H9 (cell line): ENCODE results near the gene RBM19. TPM values are rescaled to one million over a fixed set of nuclear protein-coding genes. Genes with fewer than 3 reads are reported as not detected.

ENCODE experiments used
- DNase-seq: peaks from one replicate; pipeline ENCODE4 v3.0.0-alpha.2; 2017
- H2AFZ ChIP-seq: one replicate; pipeline ENCODE4 v1.6.1; 2013; ENCODE audit warnings: mild to moderate bottlenecking, low read length, control low read depth, moderate library complexity
- H2AK5ac ChIP-seq: 2 replicates; pipeline ENCODE4 v1.6.1; 2013; ENCODE audit warnings: low read length, control low read depth, mixed read lengths; ENCODE audit not compliant: insufficient read length
- H2BK120ac ChIP-seq: one replicate; pipeline ENCODE4 v1.6.1; 2013; ENCODE audit warnings: low read depth, mild to moderate bottlenecking, low read length, control low read depth, inconsistent platforms; ENCODE audit not compliant: poor library complexity, severe bottlenecking
- H2BK12ac ChIP-seq: 2 replicates; pipeline ENCODE4 v1.6.1; 2013; ENCODE audit warnings: low read length, control low read depth, mixed read lengths, low read depth; ENCODE audit not compliant: insufficient read length
- H2BK15ac ChIP-seq: 2 replicates; pipeline ENCODE4 v1.6.1; 2013; ENCODE audit warnings: low read depth, low read length, control low read depth
- H2BK20ac ChIP-seq: one replicate; pipeline ENCODE4 v1.6.1; 2013; ENCODE audit warnings: low read depth, mild to moderate bottlenecking, low read length, control low read depth, inconsistent platforms; ENCODE audit not compliant: poor library complexity, severe bottlenecking
- H2BK5ac ChIP-seq: 2 replicates; pipeline ENCODE4 v1.6.1; 2013; ENCODE audit warnings: low read length, control low read depth, mixed read lengths; ENCODE audit not compliant: insufficient read length
- H3K14ac ChIP-seq: 2 replicates; pipeline ENCODE4 v1.6.1; 2013; ENCODE audit warnings: low read length, control low read depth; ENCODE audit not compliant: insufficient read depth
- H3K18ac ChIP-seq: 2 replicates; pipeline ENCODE4 v1.6.1; 2013; ENCODE audit warnings: low read depth, mild to moderate bottlenecking, mixed read lengths, low read length, control low read depth; ENCODE audit not compliant: insufficient read length
- H3K23ac ChIP-seq: 2 replicates; pipeline ENCODE4 v1.6.1; 2013; ENCODE audit warnings: low read length, control low read depth, mixed read lengths, low read depth; ENCODE audit not compliant: insufficient read length
- H3K23me2 ChIP-seq: 2 replicates; pipeline ENCODE4 v1.6.1; 2013; ENCODE audit warnings: low read depth, mild to moderate bottlenecking, mixed read lengths, low read length, control low read depth; ENCODE audit not compliant: insufficient read length, poor library complexity, severe bottlenecking
- H3K27ac ChIP-seq: 2 replicates; pipeline ENCODE4 v1.5.1; 2013; ENCODE audit warnings: low read length, control low read depth, mixed read lengths, low read depth; ENCODE audit not compliant: insufficient read length
- H3K27me3 ChIP-seq: 2 replicates; pipeline ENCODE4 v1.6.1; 2013; ENCODE audit warnings: low read length, control low read depth, inconsistent platforms; ENCODE audit not compliant: insufficient read depth
- H3K4ac ChIP-seq: 2 replicates; pipeline ENCODE4 v1.6.1; 2013; ENCODE audit warnings: low read depth, mild to moderate bottlenecking, control low read depth, inconsistent platforms, low read length, moderate library complexity
- H3K4me1 ChIP-seq: 2 replicates; pipeline ENCODE4 v1.6.1; 2013; ENCODE audit warnings: low read length, control low read depth, inconsistent platforms; ENCODE audit not compliant: insufficient read depth
- H3K4me2 ChIP-seq: 2 replicates; pipeline ENCODE4 v1.6.1; 2013; ENCODE audit warnings: low read length, control low read depth, mixed read lengths; ENCODE audit not compliant: insufficient read length, insufficient read depth
- H3K56ac ChIP-seq: 2 replicates; pipeline ENCODE4 v1.6.1; 2013; ENCODE audit warnings: low read depth, mild to moderate bottlenecking, mixed read lengths, low read length, control low read depth; ENCODE audit not compliant: insufficient read length
- H3K79me1 ChIP-seq: 2 replicates; pipeline ENCODE4 v1.6.1; 2013; ENCODE audit warnings: low read depth, mild to moderate bottlenecking, moderate library complexity, low read length, control low read depth, inconsistent platforms; ENCODE audit not compliant: insufficient read depth, poor library complexity, severe bottlenecking
- H3K79me2 ChIP-seq: 2 replicates; pipeline ENCODE4 v1.6.1; 2013; ENCODE audit warnings: low read length, control low read depth, inconsistent platforms; ENCODE audit not compliant: insufficient read depth
- H3K9ac ChIP-seq: 2 replicates; pipeline ENCODE4 v1.6.1; 2013; ENCODE audit warnings: low read length, control low read depth, mixed read lengths; ENCODE audit not compliant: insufficient read length; ENCODE audit errors: extremely low read depth
- H3K9me3 ChIP-seq: one replicate; pipeline ENCODE4 v1.6.1; 2013; ENCODE audit warnings: low read depth, low read length, inconsistent platforms; ENCODE audit not compliant: control insufficient read depth
- H3T11ph ChIP-seq: one replicate; pipeline ENCODE4 v1.6.1; 2013; ENCODE audit warnings: mild to moderate bottlenecking, low read length, control low read depth, inconsistent platforms
- H4K20me1 ChIP-seq: one replicate; pipeline ENCODE4 v1.6.1; 2013; ENCODE audit not compliant: control insufficient read depth, insufficient read length, insufficient read depth
- H4K5ac ChIP-seq: 2 replicates; pipeline ENCODE4 v1.6.1; 2013; ENCODE audit warnings: low read depth, mild to moderate bottlenecking, mixed read lengths, low read length, control low read depth; ENCODE audit not compliant: insufficient read length
- H4K8ac ChIP-seq: replicated peaks from 2 replicates; pipeline ENCODE4 v1.6.1; 2013; ENCODE audit warnings: low read length, control low read depth, mixed read lengths, low read depth; ENCODE audit not compliant: insufficient read length
- H4K91ac ChIP-seq: 2 replicates; pipeline ENCODE4 v1.6.1; 2013; ENCODE audit warnings: low read depth, mild to moderate bottlenecking, moderate library complexity, mixed read lengths, low read length, control low read depth; ENCODE audit not compliant: insufficient read length
- H3K27ac Mint-ChIP-seq, 3 experiments: 2 replicates in 2 of 3; 3 replicates in 1 of 3; pipeline ENCODE4 v1.8.0; 2020 to 2021; ENCODE audit warnings: mixed read lengths in 3 of 3, mild to moderate bottlenecking in 1 of 3, moderate library complexity in 1 of 3
- H3K27me3 Mint-ChIP-seq: 2 replicates; pipeline ENCODE4 v1.8.0; 2021; ENCODE audit warnings: low read depth, mild to moderate bottlenecking, moderate library complexity, mixed read lengths
- H3K36me3 Mint-ChIP-seq, 3 experiments: 2 replicates in 2 of 3; 3 replicates in 1 of 3; pipeline ENCODE4 v1.8.0; 2020 to 2021; ENCODE audit warnings: low read depth in 3 of 3, mixed read lengths in 3 of 3; ENCODE audit not compliant: insufficient read depth in 1 of 3
- H3K4me1 Mint-ChIP-seq, 2 experiments: 2 replicates each; pipeline ENCODE4 v1.8.0; 2020; ENCODE audit warnings: mixed read lengths in 2 of 2
- H3K4me3 Mint-ChIP-seq, 2 experiments: 2 replicates in 1 of 2; 3 replicates in 1 of 2; pipeline ENCODE4 v1.8.0; 2020 to 2021; ENCODE audit warnings: mild to moderate bottlenecking in 2 of 2, mixed read lengths in 2 of 2, moderate library complexity in 1 of 2
- H3K9me3 Mint-ChIP-seq, 2 experiments: 2 replicates in 1 of 2; 3 replicates in 1 of 2; pipeline ENCODE4 v1.8.0; 2020; ENCODE audit warnings: mild to moderate bottlenecking in 2 of 2, mixed read lengths in 2 of 2, moderate library complexity in 1 of 2
- CTCF ChIP-seq: fragments of 200-600 bp; sonication (generic); conservative IDR thresholded peaks from 3 replicates; pipeline ENCODE4 v1.8.0; 2021; ENCODE audit warnings: antibody characterized with exemption, mild to moderate bottlenecking
- WGBS: extraction: QIAGEN DNeasy Blood & Tissue Kit; methylation state at CpG from one replicate; pipeline ENCODE4 v1.1.7; 2013; ENCODE audit warnings: missing lambda C conversion rate, low lambda C conversion rate, mixed read lengths; ENCODE audit not compliant: insufficient read length; ENCODE audit errors: extremely low coverage; 5-methylcytosine and 5-hydroxymethylcytosine counted together
- total RNA-seq: library from RNA; stranded (reverse); gene quantifications from 2 replicates; pipeline ENCODE4 v1.2.1, GENCODE V29; 2021

Gene RBM19
- total RNA-seq, 1 experiment from 2014 or later, result 32.2 TPM

GRCh38 chr12:113936460-113936859 lies 29.7 kb downstream of the RBM19 start:
- Histone ChIP-seq H2BK5ac (no peak overlapping the region), H2BK120ac (no peak overlapping the region), H2BK20ac (no peak overlapping the region), H3K23me2 (no peaks in the 10 kb centered on the region), H4K8ac (no peak overlapping the region), H3K79me2 (no peaks in the 10 kb centered on the region), H3K4ac (no peak overlapping the region), H3K14ac (no peak overlapping the region), H3K27ac (no peak overlapping the region), H4K20me1 (no peaks in the 10 kb centered on the region), H2AK5ac (no peak overlapping the region), H3K4me1 (no peaks in the 10 kb centered on the region), H4K91ac (no peak overlapping the region), H3K27me3 (no peaks in the 10 kb centered on the region), H3K23ac (no peak overlapping the region), H3K9ac (no peak overlapping the region), H4K5ac (no peak overlapping the region), H3K79me1 (no peaks in the 10 kb centered on the region), H3K56ac (no peak overlapping the region), H2BK12ac (no peak overlapping the region), H2BK15ac (no peak overlapping the region), H2AFZ (no peak overlapping the region), H3K18ac (no peak overlapping the region), H3K4me2 (no peak overlapping the region), H3K9me3 (no peaks in the 10 kb centered on the region), H3T11ph (no peak overlapping the region)
- Mint-ChIP-seq H3K36me3 (peaks cover 21 to 57% (median 51%) of the 10 kb centered on the region in 3 experiments; a peak in 6 of 7 replicates), H3K4me1 (peaks cover 3 to 37% of the 10 kb centered on the region in 2 experiments; a peak in 3 of 4 replicates), H3K27me3 (no peaks in the 10 kb centered on the region), H3K27ac (peak overlapping the region in 1 of 3 experiments; percentile 61; a peak in 2 of 7 replicates), H3K4me3 (no peak overlapping the region), H3K9me3 (no peaks in the 10 kb centered on the region; a peak in 1 of 5 replicates)
- DNase-seq, result no peak
- no peak for TF ChIP-seq CTCF
- no CpG with 5 or more reads among the region's 1 CpG for WGBS
